NCI-H2196 treated with DMSO at 0.1 percent for 48 hours (cell line): ENCODE data around the gene PLCG2.

Experiments
- DNase-seq: peaks from one replicate; lab custom pipeline; 2025; ENCODE audit not compliant: unreplicated experiment; lab: John Stamatoyannopoulos, UW

Gene PLCG2

DNA sequence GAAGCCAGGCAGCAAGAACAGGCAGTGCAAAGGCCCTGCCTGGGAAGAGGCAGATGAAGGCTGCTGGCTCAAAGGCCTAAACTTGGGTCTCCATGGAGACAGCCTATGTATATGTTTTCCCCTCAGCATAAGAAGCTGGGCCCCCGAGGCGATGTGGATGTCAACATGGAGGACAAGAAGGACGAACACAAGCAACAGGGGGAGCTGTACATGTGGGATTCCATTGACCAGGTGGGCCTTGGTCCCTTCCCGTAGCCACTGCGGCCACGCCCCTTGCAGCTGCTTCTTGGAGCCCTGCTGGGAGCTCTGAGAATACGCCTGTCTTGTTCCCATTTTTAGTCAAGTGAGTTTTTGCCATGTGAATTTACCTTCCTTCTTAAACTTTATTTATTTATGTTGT lies 126.2 kb downstream of the PLCG2 start:
- DNase-seq = no peak

DNA sequence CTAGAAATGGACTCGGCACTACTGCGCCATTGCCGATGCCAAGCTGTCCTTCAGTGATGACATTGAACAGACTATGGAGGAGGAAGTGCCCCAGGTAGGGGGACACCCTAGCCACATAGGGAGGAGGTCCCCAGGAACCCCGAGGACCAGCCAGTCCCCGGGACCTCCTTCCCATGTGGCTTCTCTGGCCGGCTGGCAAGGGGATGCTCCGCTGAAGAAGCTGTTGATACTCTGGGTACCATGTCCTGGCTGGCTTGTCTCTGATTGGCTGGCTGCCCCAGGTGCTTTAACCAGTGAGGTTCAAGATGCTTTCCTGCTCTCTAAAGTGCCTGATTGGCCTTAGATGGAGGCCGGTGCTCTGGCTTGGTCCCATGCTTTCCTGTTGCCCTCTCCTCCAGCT lies 128.6 kb downstream of the PLCG2 start:
- no peak for DNase-seq

DNA sequence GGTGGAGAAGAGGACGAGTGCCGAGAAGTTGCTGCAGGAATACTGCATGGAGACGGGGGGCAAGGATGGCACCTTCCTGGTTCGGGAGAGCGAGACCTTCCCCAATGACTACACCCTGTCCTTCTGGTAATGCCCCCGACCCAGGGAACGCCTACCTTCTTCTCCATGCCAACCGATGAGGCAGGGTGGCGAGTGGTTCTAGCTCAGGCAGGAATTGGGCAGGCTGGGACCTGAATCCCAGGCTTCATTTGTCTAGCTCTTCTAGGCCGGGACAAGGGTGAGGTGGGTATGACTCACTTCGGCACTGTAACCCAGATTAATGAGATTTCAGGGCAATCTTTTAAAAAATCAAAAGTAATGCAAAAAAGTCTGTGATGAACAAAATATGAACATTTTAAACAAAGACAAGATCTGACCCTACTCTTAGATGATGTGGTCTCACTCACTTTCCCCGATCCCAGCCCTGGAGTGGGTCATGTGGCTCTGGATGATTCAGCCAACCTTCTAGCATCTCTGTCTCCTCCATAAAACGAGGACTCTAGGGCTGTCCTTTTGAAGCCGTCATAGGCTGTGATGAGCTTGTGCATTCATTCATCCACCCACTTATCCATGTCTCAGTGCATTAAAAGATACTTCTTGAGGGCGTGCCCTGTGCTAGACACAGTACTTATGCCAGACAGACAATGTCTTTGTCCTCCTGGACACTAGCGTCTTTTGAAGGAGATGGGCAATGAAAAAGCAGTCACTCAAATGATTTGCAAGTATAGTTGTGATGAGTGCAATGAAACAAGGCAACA lies 129.6 kb downstream of the PLCG2 start:
- no peak for DNase-seq

DNA sequence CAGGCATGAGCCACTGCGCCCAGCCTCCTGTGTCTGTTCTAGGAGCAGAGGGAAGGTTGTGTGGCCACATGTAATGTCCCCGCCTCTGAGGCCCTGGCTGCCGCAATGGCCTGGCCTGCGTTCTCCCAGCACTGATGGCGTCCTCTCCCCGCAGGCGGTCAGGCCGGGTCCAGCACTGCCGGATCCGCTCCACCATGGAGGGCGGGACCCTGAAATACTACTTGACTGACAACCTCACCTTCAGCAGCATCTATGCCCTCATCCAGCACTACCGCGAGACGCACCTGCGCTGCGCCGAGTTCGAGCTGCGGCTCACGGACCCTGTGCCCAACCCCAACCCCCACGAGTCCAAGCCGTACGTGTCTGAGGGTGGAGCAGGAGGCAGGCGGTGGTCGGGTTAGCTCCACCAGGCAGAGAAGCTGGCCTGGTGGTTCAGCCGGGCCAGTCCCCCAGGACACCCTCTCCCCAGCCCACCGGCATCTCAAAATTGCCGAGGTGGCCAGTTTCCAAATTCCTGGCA lies 131.3 kb downstream of the PLCG2 start:
- no peak for DNase-seq

DNA sequence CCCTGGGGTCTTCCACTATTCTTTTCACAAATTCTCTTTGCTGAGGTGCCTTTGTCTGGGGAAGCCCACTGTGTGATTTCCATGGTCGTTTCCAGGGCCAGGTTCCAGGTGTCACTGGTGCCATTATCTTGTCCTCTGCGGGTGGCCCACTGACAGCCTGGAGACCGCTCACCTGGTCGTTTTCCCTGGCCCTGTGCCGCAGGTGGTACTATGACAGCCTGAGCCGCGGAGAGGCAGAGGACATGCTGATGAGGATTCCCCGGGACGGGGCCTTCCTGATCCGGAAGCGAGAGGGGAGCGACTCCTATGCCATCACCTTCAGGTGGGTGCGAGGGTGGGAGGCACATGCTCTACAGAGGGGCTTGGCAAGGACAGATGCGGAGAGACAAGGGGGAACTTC lies 133.3 kb downstream of the PLCG2 start:
- DNase-seq = no peak

DNA sequence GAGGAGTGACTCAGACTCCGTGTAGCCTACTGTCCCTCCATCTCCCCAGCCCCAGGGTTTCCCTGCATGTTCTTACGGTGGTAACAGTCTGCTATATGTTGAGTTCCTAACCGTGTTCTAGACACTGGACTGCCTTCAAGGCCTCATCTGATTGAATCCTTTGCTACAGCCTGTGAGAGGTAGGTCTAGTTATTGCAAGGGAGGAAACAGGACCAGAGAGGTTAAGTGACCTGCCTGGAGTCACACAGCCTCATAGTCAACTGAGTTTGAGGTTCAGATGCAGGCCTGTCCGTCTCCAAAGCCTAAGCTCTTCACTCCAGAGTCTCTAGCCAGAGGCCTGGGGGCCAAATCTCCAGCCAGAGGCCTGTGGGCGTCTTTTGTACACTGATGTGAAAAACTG lies 134.1 kb downstream of the PLCG2 start:
- no peak for DNase-seq

DNA sequence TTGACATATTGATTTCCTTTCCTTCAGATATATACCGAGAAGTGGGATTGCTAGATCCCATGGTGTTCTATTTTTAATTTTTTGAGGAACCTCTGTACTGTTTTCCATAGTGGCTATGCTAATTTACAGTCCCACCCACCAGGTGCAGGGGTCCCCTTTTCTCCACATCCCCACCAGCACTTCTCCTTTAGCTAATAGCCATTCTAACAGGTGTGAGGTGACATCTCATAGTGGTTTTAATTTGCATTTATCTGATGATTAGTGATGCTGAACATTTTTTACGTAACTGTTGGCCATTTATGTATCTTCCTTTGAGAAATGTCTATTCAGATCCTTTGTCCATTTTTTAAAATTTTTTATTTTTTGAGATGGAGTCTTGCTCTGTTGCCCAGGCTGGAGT lies 138.3 kb downstream of the PLCG2 start:
- no peak for DNase-seq

DNA sequence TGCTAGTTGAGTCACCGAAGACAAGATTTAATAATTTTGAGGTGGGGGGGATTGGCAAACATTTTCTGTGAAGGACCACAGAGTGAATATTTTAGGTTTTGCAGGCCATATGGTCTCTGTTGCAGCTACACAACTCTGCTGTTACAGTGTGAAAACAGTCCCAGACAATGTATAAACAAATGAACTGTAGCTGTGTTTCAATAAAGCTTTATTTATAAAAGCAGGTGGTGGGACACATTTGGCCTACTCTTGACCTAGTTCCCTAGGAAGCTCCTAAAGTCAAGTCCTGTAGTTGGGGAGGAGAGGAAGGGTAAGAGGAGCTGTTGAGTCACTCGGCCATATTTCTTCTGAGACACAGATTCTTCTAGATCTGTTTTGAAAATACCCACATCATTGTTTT lies 139.8 kb downstream of the PLCG2 start:
- DNase-seq = no peak

DNA sequence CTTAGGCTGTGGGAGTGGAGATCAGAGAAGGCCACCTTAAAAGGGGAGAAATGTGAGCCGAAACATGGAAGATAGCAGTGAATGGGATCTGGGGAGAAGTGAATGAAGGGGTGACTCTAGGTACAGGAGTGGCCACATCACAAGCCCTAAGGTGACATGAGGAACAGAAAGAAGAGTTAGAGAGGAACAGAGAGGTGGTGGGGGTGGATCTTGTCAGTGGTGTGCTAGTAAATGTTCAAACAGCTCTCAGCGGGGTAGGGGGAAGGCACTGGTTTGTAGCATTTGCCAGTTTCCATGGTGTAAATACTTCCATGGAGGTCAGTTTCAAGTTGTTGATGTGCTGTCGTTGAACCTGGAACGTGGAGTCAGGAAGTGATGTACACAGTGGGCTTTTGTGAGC lies 141.4 kb downstream of the PLCG2 start:
- no peak for DNase-seq

DNA sequence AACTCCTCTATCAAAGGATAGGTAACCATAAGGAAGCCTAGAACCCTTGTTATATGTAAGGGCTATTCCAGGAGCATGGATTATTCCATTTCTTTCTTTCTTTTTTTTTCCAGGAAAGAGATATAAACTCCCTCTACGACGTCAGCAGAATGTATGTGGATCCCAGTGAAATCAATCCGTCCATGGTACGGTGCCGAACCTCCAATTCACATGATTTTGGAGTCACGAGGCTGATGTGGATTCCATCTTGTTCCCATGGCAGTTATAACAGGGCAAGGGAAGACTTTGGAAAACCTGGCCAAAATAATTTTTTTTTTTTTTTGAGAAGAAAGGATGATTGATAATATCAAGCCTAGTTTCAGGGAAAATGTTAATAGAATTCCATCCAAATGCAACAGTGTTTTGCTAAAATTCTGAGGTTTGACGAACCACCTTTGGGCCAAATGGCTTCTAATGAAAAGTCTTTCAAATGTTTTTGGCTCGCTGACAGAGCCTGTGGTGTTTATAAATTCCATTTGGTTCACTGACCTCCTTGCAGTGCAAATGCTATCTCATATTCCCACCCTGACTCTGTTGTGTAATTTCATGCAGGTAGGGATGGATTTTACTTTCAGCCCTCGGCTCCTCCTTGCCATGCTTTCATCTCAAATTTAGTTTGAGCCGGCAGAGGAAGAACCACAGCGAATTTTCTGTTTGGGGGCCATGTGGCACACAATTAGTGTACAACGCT lies 142.2 kb downstream of the PLCG2 start:
- no peak for DNase-seq

DNA sequence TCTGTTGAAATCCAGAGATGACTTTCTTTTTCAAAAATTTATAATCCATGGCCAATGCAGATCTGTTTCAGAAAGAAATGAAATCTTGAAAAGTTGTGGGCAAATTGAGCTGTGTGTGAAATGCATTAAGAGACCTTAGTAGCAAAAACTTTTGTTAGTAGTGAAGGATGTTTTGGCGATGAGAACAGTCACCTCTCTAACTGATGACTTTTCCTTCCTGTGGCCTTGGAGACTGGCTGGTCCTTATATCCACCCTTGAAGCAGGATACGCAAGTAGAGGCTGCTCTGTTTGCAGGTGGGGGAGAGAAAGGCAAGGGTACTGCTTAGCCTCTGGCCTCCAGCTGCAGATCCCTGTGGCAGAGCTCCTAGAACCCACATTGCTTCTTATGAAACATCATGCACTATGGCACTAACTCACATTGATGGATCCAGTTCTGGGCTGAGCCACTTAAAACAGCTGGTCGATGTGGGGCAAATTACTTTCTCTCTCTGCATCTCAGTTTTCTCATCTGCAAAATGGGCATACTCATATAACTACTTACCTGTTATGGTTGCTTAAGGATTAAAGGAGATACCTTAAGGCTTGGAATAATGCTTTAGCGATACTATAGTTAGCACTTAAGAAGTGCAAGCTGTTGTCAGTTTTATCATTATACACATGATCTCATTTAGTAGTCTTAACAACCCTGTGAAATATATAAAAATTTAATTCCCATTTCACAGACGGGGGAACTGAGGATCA lies 142.9 kb downstream of the PLCG2 start:
- no peak for DNase-seq

DNA sequence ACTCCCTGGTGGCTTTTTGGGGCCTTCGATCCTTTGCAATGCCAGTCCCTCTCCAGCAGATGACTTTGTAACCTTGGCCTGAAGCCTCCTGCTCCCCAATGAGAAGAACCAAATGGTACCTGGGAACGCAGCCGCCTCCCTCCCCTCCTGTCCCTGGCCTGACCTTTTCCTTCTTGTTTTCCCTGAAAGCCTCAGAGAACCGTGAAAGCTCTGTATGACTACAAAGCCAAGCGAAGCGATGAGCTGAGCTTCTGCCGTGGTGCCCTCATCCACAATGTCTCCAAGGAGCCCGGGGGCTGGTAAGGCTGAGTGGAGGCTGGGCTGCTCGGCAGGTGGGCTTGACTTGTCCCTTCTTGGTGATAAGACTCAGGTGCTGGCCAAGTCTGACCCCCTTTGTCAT lies 144.2 kb downstream of the PLCG2 start:
- DNase-seq = no peak

DNA sequence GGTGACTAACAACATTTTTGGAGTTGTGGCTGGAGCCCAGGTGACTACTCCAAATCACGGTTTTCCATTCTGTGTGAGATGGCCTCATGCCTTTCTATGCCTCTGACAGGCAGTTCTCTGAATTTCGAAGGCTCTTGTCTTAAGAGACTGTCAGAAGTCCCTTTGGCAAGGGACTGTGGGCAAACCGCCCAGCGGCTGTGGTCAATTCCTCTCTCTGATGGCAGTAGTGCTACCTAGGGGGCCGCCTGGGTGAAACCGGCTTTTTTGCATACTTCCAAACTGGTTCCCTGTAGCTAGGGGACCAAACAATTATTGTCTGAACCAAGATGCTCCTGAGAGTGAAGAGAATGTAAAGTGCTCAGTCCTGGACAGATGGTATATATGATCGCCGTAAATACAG lies 145.9 kb downstream of the PLCG2 start:
- no peak for DNase-seq

DNA sequence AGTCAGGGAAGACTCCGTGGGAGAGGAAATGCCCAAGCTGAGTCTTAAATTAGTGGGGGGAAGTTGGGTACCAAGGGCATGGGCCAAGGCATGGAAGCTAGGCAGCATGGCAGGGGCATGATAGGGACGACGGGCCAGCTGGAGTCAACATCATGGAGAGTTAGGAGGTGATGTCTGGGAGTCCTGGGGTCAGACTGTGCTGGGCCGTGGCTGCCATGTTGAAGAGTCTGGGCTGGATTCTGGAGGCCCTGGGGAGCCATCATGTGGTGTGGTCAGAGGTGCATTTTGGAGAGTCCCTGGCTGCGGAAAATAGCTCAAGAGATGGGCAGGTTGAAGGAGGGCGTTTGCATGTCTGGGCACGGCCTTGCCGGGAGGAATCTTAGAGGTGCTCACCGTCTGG lies 146.9 kb downstream of the PLCG2 start:
- no peak for DNase-seq

DNA sequence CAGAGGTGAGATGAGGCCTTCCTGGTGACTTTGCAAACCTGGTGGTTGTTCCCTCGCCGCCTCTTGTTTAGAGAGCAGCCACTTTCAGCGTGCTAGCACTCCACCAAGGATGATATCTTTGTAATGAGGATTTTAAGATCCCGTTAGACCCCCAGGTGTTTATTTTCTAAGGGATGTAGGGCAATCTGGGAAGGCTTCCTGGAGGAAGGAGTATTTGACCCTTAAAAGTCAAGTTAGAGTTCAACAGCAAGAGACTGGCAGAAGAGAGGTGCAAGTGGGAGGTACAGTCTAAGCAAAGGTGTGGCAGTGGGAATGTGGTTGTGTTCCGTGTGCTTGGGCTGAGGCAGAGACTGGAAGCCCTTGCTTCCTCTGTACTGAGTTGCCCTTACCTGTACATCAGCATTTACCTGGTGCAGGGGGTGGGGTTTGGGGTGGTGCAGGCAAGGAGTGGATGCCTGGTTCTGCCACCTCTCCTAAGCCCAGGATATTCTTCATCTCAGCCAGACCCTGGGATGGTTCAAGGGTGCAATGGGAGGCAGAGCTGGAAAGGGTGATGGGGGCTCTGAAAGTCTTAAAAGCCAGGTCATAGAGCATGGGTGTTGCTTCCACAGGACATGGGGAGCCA lies 148.6 kb downstream of the PLCG2 start:
- DNase-seq = no peak

DNA sequence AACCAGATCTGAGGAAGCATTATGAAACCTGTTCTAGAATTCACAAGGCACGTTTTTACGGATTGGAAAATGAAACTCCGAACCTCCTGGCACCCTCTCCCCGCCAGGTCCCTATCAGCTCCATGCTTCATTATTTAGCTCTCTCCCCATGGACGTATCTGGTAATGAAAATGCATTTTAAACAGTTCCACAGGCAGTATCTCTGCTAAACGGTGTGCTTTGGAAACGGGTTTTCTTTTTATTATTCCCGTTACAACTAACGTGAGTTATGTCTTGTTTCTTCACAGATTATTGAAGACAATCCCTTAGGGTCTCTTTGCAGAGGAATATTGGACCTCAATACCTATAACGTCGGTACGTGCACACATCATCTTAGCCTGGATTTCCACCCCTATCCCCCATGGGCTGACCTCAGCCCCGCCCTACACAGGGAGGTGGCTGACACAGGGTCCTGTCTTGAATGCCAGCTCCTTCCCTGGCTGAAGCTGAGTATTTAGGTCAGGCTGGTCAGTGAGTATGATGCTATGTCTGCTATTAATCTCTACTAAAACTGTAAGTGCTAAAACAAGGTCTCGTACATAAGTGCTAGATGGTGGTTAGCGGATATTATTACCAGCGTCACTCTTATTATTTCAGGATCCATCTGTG lies 149.3 kb downstream of the PLCG2 start:
- no peak for DNase-seq

DNA sequence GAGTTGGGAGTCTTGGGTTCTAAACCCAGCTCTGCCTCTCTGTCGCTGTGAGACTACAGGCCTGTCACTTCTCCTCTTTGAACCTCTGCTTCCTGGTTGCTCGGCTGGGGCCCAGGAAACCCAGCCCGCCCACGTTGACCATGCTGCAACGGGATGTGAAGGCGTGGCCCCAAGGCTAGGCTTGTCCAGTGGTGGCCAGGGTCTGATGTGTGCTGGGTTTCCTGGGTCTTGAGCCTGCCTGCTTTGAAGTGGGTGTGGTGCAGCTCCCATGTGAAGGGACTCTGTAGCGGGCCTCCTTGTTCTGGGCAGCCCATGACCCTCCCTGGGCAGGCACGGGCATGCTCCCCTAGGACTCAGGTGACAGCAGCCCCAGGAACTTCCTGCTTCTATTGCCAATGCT lies 149.9 kb downstream of the PLCG2 start:
- peak; percentile 10 for DNase-seq

DNA sequence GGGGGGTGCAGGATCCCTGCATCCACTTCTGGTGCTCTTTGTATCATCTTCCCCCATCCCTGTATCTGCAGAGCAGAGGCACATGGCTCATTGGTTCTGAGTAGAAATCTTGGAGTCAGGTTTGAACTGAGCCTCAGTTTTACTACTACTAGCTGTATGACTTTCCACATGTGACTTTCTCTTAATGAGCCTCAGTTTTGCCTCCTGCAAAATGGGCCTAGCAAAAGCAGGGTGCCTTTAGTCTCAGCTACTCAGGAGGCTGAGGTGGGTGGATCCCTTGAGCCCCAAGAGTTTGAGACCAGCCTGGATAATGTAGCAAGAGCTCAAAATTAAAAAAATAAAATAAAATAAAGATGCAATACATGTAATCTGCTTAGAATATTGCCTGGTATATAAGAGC lies 150.8 kb downstream of the PLCG2 start:
- no peak for DNase-seq

DNA sequence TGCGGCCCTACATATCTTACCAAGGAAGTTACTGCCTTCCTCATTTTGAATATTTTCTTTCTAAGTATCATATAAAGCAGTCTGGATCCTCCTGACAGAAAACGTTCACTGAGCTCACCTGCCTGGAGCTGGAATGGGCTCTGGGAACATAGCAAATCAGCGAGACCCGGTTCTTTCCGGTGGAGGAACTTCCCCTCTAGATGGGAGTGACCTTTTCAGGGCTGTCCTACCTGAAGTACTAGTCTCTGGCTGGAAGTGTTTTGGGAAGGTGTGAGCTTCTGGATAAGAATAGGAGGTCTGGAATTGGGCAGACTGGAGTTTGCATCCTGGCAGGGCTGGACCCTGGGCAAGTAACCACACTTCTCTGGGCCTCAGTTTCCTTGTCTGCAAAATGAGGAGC lies 152.8 kb downstream of the PLCG2 start:
- no peak for DNase-seq

DNA sequence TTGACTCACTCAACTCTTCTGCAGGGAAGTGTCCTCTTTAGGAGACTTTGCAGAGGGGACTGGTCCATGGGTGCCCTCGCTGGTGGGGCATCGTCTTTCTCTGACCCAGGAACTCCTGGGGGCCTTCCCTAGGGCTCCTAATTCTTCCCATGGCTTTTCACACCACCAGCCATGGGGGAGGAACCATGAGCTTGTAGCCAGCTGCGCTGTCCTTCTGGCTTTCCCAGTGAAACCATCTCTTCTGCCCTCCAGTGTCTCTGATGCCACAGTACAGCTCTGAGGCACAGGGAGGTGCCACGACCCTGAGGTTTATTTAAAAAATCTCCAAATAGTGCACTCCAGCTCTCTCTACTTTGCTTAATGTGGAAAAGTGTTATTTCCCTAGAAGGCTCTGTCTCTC lies 153.6 kb downstream of the PLCG2 start:
- no peak for DNase-seq

DNA sequence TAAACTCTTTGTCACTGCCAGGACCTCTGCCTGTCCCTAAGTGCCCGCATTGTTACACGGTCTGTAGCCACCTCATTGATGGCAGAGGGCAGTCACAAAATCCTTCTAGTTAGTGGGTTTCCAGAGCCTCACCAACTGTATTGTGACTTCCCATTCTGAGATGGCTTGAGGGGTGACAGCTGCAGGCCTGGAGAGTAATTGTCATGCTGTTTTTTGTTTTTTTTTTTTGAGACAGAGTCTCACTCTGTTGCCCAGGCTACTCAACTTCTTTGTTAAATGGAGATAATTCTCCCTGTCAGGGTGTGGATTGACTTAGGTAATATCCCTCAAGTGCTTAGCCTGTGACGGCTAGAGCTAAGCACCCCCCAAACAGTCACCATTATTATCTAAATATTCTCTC lies 154.3 kb downstream of the PLCG2 start:
- DNase-seq = no peak
